ENCODE results near the gene IL5. TPM values are rescaled to one million over a fixed set of nuclear protein-coding genes. Genes with fewer than 3 reads are reported as not detected.

IL5 gene
- total and polyA plus RNA-seq, 2 of the 13 experiments (the other 11 are each of a cell fraction or from before 2014, with no cell fraction given): not detected

DNA sequence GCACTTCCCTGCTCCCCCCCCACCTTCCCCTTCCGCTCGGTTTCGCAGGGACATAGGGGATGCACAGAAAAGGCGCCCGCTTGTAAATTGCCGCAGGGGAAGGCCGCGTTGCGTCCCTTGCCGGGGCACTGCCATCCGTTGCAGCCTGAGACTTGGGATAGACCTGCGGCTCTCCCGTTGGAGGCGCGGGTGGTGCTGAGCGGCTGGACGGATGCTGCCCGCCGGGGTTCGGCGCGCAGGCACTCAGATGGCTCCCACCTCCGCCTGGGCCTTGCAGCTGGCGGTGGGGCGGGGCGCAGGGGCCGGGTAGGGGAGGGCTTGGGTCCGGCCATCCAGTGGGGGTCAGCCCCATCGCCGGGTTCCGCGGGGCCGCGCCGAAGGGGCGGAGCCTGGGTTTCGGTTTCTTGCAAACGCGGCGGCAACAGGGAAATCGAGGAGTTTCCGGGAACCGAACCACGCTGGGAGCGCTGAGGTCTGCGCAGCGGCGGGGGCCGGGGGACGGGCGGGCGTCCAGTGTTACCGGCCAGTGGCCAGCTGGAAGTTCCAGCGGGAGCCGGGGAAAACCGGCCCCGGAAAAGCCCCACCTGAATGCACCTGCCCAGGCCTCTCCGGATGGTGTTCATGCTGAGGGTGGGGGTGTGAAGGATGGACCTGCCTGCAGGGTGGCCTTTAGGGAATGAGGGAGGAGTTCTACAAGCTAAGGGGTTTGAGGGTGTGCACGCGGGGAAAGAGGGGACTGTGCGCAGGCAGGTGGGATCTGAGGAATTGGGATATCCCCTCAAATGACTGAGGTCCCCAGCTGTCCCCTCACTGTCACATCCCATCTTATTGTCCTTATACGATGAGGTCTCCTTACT, 46.5 kb downstream of the IL5 start (continued):
- TF ChIP-seq, protein P1, sequence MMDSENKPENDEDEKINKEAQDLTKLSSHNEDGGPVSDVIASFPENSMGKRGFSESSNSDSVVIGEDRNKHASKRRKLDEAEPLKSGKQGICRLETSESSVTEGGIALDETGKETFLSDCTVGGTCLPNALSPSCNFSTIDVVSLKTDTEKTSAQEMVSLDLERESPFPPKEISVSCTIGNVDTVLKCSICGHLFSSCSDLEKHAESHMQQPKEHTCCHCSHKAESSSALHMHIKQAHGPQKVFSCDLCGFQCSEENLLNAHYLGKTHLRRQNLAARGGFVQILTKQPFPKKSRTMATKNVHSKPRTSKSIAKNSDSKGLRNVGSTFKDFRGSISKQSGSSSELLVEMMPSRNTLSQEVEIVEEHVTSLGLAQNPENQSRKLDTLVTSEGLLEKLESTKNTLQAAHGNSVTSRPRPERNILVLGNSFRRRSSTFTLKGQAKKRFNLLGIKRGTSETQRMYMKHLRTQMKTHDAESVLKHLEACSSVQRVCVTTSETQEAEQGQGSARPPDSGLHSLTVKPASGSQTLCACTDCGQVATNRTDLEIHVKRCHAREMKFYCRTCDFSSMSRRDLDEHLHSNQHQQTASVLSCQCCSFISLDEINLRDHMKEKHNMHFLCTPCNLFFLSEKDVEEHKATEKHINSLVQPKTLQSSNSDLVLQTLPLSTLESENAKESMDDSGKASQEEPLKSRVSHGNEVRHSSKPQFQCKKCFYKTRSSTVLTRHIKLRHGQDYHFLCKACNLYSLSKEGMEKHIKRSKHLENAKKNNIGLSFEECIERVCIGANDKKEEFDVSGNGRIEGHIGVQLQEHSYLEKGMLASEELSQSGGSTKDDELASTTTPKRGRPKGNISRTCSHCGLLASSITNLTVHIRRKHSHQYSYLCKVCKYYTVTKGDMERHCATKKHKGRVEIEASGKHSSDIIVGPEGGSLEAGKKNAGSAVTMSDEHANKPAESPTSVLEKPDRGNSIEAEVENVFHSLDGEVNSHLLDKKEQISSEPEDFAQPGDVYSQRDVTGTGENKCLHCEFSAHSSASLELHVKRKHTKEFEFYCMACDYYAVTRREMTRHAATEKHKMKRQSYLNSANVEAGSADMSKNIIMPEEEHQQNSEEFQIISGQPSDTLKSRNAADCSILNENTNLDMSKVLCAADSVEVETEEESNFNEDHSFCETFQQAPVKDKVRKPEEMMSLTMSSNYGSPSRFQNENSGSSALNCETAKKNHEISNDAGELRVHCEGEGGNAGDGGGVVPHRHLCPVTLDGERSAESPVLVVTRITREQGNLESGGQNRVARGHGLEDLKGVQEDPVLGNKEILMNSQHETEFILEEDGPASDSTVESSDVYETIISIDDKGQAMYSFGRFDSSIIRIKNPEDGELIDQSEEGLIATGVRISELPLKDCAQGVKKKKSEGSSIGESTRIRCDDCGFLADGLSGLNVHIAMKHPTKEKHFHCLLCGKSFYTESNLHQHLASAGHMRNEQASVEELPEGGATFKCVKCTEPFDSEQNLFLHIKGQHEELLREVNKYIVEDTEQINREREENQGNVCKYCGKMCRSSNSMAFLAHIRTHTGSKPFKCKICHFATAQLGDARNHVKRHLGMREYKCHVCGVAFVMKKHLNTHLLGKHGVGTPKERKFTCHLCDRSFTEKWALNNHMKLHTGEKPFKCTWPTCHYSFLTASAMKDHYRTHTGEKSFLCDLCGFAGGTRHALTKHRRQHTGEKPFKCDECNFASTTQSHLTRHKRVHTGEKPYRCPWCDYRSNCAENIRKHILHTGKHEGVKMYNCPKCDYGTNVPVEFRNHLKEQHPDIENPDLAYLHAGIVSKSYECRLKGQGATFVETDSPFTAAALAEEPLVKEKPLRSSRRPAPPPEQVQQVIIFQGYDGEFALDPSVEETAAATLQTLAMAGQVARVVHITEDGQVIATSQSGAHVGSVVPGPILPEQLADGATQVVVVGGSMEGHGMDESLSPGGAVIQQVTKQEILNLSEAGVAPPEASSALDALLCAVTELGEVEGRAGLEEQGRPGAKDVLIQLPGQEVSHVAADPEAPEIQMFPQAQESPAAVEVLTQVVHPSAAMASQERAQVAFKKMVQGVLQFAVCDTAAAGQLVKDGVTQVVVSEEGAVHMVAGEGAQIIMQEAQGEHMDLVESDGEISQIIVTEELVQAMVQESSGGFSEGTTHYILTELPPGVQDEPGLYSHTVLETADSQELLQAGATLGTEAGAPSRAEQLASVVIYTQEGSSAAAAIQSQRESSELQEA (CRISPR knock-in tag; IDR thresholded peaks at IDR 0.05; ENCODE audit: not compliant biosample characterization): peak; percentile 41
- no peak; the same call in 1 of the 2 replicates for TF ChIP-seq ARID4A (CRISPR knock-in tag; IDR thresholded peaks at IDR 0.05; ENCODE audit: borderline replicate concordance)
- TF ChIP-seq ZNF616 (CRISPR knock-in tag; IDR thresholded peaks at IDR 0.05; ENCODE audit: low read depth): 0 out of 2 replicates have a peak, but pooled peaks have one; percentile 50
- TF ChIP-seq CHD4 (IDR thresholded peaks at IDR 0.05; ENCODE audit: borderline replicate concordance, low read length): peak; percentile 81; the same call in 1 of the 2 replicates
- peak; percentile 57; the same call in 1 of the 2 replicates for TF ChIP-seq BCL3 (CRISPR knock-in tag; IDR thresholded peaks at IDR 0.05)
- TF ChIP-seq ZMYM4 (CRISPR knock-in tag; IDR thresholded peaks at IDR 0.05): peak; percentile 52; the same call in 1 of the 2 replicates
- TF ChIP-seq, protein P2, sequence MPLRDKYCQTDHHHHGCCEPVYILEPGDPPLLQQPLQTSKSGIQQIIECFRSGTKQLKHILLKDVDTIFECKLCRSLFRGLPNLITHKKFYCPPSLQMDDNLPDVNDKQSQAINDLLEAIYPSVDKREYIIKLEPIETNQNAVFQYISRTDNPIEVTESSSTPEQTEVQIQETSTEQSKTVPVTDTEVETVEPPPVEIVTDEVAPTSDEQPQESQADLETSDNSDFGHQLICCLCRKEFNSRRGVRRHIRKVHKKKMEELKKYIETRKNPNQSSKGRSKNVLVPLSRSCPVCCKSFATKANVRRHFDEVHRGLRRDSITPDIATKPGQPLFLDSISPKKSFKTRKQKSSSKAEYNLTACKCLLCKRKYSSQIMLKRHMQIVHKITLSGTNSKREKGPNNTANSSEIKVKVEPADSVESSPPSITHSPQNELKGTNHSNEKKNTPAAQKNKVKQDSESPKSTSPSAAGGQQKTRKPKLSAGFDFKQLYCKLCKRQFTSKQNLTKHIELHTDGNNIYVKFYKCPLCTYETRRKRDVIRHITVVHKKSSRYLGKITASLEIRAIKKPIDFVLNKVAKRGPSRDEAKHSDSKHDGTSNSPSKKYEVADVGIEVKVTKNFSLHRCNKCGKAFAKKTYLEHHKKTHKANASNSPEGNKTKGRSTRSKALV (CRISPR knock-in tag; IDR thresholded peaks at IDR 0.05): 0 out of 2 replicates have a peak, but pooled peaks have one; percentile 32
- TF ChIP-seq ZNF350 (CRISPR knock-in tag; IDR thresholded peaks at IDR 0.05; ENCODE audit: borderline replicate concordance, low read depth): no peak
- TF ChIP-seq CENPBD1 (CRISPR knock-in tag; IDR thresholded peaks at IDR 0.05; ENCODE audit: borderline replicate concordance, low read depth): 0 out of 2 replicates have a peak, but pooled peaks have one; percentile 20

Measured in HepG2 (cell line).